Measurements from ENCODE around the gene GPHA2.
"Not testable (repeated sequence)": the region's sequence is repeated elsewhere in the genome, so short reads cannot be mapped to it uniquely, and the experiment has no call there.

The GPHA2 gene

GRCh38 chr11:64935359-64936081, at the start of gene GPHA2:
Gene GPHA2 (minus strand): TSS chr11:64935893. CDS start chr11:64935460, 433 bp downstream.
- Mint-ChIP-seq H3K9me3 (no peaks in the 10 kb centered on the region), H3K4me1 (ENCODE audit: low read depth) (peaks cover 2% of the 10 kb centered on the region), H3K4me3 (no peak within 1 kb of the TSS), H3K36me3 (ENCODE audit: low read depth) (peaks cover 24% of the 10 kb centered on the region), H3K27ac (no peak within 1 kb of the TSS), H3K27me3 (no peaks in the 10 kb centered on the region)
- DNase-seq, result no peak

- H3K9me3 Mint-ChIP-seq; H3K36me3 Mint-ChIP-seq (ENCODE audit: low read depth); H3K4me1 Mint-ChIP-seq (ENCODE audit: low read depth); H3K4me3 Mint-ChIP-seq; H3K27me3 Mint-ChIP-seq; DNase-seq; H3K27ac Mint-ChIP-seq: not testable (repeated sequence)
Measured at GRCh38 chr11:64983339-64983738, 47.6 kb upstream of the GPHA2 start.

- no peak for DNase-seq
- peaks cover 13% of the 10 kb centered on the region for H3K4me1 Mint-ChIP-seq (ENCODE audit: low read depth)
- no peak overlapping the region for H3K4me3 Mint-ChIP-seq
- no peaks in the 10 kb centered on the region for H3K36me3 Mint-ChIP-seq (ENCODE audit: low read depth)
- no peaks in the 10 kb centered on the region for H3K9me3 Mint-ChIP-seq
- H3K27ac Mint-ChIP-seq, result no peak overlapping the region
- no peaks in the 10 kb centered on the region for H3K27me3 Mint-ChIP-seq
Measured at GRCh38 chr11:64976651-64977050, 41.0 kb upstream of the GPHA2 start.

GRCh38 chr11:64974124-64974523, 38.4 kb upstream of the GPHA2 start:
- no peak for DNase-seq
- Mint-ChIP-seq H3K4me1 (ENCODE audit: low read depth) (peaks cover 30% of the 10 kb centered on the region), H3K36me3 (ENCODE audit: low read depth) (peaks cover 1% of the 10 kb centered on the region), H3K4me3 (no peak overlapping the region), H3K27ac (no peak overlapping the region), H3K27me3 (no peaks in the 10 kb centered on the region), H3K9me3 (no peaks in the 10 kb centered on the region)

GRCh38 chr11:64971421-64972233, 35.9 kb upstream of the GPHA2 start, which contains the start of gene MAJIN:
Gene MAJIN (minus strand): TSS chr11:64972108. CDS start chr11:64959405, 12,703 bp downstream.
- peak within 1 kb of the TSS; percentile 95 for H3K27ac Mint-ChIP-seq
- peak; percentile 90 for DNase-seq
- peaks cover 47% of the 10 kb centered on the region for H3K4me1 Mint-ChIP-seq (ENCODE audit: low read depth)
- H3K27me3 Mint-ChIP-seq, result no peaks in the 10 kb centered on the region
- H3K36me3 Mint-ChIP-seq (ENCODE audit: low read depth), result peaks cover 1% of the 10 kb centered on the region
- no peaks in the 10 kb centered on the region for H3K9me3 Mint-ChIP-seq
- peak within 1 kb of the TSS; percentile 66 for H3K4me3 Mint-ChIP-seq

GRCh38 chr11:64970731-64971151, 35.0 kb upstream of the GPHA2 start:
- Mint-ChIP-seq H3K27me3 (no peaks in the 10 kb centered on the region), H3K36me3 (ENCODE audit: low read depth) (peaks cover 1% of the 10 kb centered on the region), H3K9me3 (no peaks in the 10 kb centered on the region), H3K27ac (peak overlapping the region; percentile 95), H3K4me3 (peak overlapping the region; percentile 66), H3K4me1 (ENCODE audit: low read depth) (peaks cover 47% of the 10 kb centered on the region)
- DNase-seq, result peak; percentile 62

- Mint-ChIP-seq H3K4me3 (no peak overlapping the region), H3K36me3 (ENCODE audit: low read depth) (peaks cover 1% of the 10 kb centered on the region), H3K27me3 (no peaks in the 10 kb centered on the region), H3K4me1 (ENCODE audit: low read depth) (peaks cover 44% of the 10 kb centered on the region), H3K9me3 (no peaks in the 10 kb centered on the region), H3K27ac (peak overlapping the region; percentile 61)
- no peak for DNase-seq
Measured at GRCh38 chr11:64969209-64969608, 33.5 kb upstream of the GPHA2 start.

- peak overlapping the region; percentile 59 for H3K27ac Mint-ChIP-seq
- H3K36me3 Mint-ChIP-seq (ENCODE audit: low read depth), result peaks cover 1% of the 10 kb centered on the region
- no peaks in the 10 kb centered on the region for H3K27me3 Mint-ChIP-seq
- no peaks in the 10 kb centered on the region for H3K9me3 Mint-ChIP-seq
- peaks cover 43% of the 10 kb centered on the region for H3K4me1 Mint-ChIP-seq (ENCODE audit: low read depth)
- no peak overlapping the region for H3K4me3 Mint-ChIP-seq
- DNase-seq, result no peak
Measured at GRCh38 chr11:64967375-64967774, 31.7 kb upstream of the GPHA2 start.

GRCh38 chr11:64963072-64963631, 27.5 kb upstream of the GPHA2 start:
- no peaks in the 10 kb centered on the region for H3K9me3 Mint-ChIP-seq
- peaks cover 14% of the 10 kb centered on the region for H3K4me1 Mint-ChIP-seq (ENCODE audit: low read depth)
- no peaks in the 10 kb centered on the region for H3K27me3 Mint-ChIP-seq
- no peak overlapping the region for H3K4me3 Mint-ChIP-seq
- H3K27ac Mint-ChIP-seq, result no peak overlapping the region
- no peak for DNase-seq
- no peaks in the 10 kb centered on the region for H3K36me3 Mint-ChIP-seq (ENCODE audit: low read depth)

- H3K36me3 Mint-ChIP-seq (ENCODE audit: low read depth), result no peaks in the 10 kb centered on the region
- no peak overlapping the region for H3K4me3 Mint-ChIP-seq
- no peak for DNase-seq
- H3K9me3 Mint-ChIP-seq, result no peaks in the 10 kb centered on the region
- H3K27ac Mint-ChIP-seq, result no peak overlapping the region
- peaks cover 2% of the 10 kb centered on the region for H3K4me1 Mint-ChIP-seq (ENCODE audit: low read depth)
- no peaks in the 10 kb centered on the region for H3K27me3 Mint-ChIP-seq
Measured at GRCh38 chr11:64960719-64961118, 25.0 kb upstream of the GPHA2 start.

- H3K27me3 Mint-ChIP-seq, result no peaks in the 10 kb centered on the region
- DNase-seq, result no peak
- no peaks in the 10 kb centered on the region for H3K4me1 Mint-ChIP-seq (ENCODE audit: low read depth)
- no peaks in the 10 kb centered on the region for H3K36me3 Mint-ChIP-seq (ENCODE audit: low read depth)
- H3K4me3 Mint-ChIP-seq, result no peak overlapping the region
- no peak overlapping the region for H3K27ac Mint-ChIP-seq
- no peaks in the 10 kb centered on the region for H3K9me3 Mint-ChIP-seq
Measured at GRCh38 chr11:64959498-64959897, 23.8 kb upstream of the GPHA2 start.

GRCh38 chr11:64954201-64954600, 18.5 kb upstream of the GPHA2 start:
- Mint-ChIP-seq H3K27ac (no peak overlapping the region), H3K36me3 (ENCODE audit: low read depth) (no peaks in the 10 kb centered on the region), H3K4me3 (no peak overlapping the region), H3K27me3 (no peaks in the 10 kb centered on the region), H3K4me1 (ENCODE audit: low read depth) (no peaks in the 10 kb centered on the region), H3K9me3 (no peaks in the 10 kb centered on the region)
- DNase-seq, result no peak

GRCh38 chr11:64951529-64951928, 15.8 kb upstream of the GPHA2 start:
- no peaks in the 10 kb centered on the region for H3K4me1 Mint-ChIP-seq (ENCODE audit: low read depth)
- DNase-seq, result no peak
- H3K36me3 Mint-ChIP-seq (ENCODE audit: low read depth), result no peaks in the 10 kb centered on the region
- no peaks in the 10 kb centered on the region for H3K27me3 Mint-ChIP-seq
- H3K9me3 Mint-ChIP-seq, result no peaks in the 10 kb centered on the region
- no peak overlapping the region for H3K4me3 Mint-ChIP-seq
- H3K27ac Mint-ChIP-seq, result no peak overlapping the region

GRCh38 chr11:64947208-64947814, 11.6 kb upstream of the GPHA2 start:
- Mint-ChIP-seq H3K27me3 (no peaks in the 10 kb centered on the region), H3K27ac (no peak overlapping the region), H3K36me3 (ENCODE audit: low read depth) (no peaks in the 10 kb centered on the region), H3K4me1 (ENCODE audit: low read depth) (no peaks in the 10 kb centered on the region), H3K4me3 (no peak overlapping the region), H3K9me3 (no peaks in the 10 kb centered on the region)
- no peak for DNase-seq
